Activated gamma-delta T cell treated with Interleukin-2 at 50 U/mL for 16 hours (primary cell): ENCODE data around the gene ARID4A.
"Not testable (repeated sequence)": the region's sequence is repeated elsewhere in the genome, so short reads cannot be mapped to it uniquely, and the experiment has no call there.

Experiments used
- DNase-seq: peaks from one replicate; pipeline ENCODE4 v3.0.0-alpha.2; 2020

Gene ARID4A

DNA sequence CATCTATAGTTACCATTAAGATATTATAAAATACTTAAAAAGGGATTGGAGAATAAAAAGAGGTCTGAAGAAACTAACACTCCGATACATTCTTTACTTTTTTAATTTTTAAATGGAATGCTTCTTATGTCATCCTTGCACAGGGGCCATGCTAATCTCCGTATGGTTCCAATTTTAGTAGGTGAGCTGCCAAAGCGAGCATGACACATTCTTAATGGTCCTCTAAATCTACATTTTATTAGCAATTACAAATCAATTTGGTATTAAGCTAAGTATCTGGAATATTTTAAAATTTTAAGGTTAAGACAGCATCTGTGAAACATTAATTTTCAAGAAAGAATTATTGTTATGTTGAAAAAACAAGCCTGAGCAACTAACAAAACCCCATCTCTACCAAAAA, 6.2 kb upstream of the ARID4A start:
- no peak for DNase-seq

DNA sequence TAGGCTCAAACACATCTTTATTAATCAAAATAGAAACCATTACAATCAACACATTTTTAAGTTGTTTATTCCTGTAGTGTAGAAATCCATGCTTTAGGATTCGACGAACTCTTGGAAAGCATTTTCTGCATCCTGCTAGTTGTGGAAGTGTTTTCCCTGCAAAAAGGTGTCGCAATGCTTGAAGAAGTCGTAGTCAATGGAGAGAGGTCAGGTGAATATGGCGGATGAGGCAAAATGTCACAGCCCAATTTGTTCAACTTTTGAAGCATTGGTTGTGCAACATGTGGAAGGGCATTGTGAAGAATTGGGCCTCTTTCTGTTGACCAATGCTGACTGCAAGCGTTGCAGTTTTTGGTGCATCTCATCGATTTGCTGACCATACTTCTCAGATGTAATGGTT, 4.2 kb upstream of the ARID4A start:
- DNase-seq, result no peak

DNA sequence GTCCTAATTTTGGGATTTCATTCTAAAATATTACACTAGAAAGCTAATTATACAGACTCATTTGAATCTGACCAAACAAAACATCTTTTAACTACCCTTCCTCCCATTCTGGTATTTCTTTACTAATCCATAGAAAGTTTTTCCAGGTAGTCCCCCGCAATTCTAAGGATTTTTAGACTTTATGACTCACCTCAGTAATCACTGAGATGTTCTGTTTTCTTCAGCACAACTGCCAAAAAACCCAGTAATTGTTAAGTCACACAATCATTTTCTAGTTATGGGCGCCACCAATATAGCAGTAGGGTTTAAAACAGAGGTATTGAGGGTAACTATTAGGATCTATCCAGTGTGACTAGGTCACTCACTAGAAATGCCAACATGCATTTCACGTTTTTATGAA, 1.6 kb upstream of the ARID4A start:
- no peak for DNase-seq

DNA sequence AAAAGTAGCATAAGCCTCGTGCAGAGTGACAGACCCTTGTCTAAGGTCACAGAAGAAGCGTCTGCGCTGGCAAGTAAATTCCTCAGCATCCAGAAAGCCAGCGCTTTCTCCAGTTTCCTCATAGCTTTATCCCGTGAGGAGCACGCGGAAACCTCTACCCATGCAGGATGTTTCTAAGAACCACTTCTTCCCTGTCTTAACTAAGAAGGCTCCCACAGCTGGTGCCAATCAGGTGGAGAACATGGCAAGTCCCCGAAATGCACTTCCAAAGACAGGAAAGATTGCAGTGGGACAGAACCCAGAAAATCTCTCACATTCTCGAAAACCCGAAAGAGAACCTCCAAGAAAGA, 968 bp upstream of the ARID4A start:
- no peak for DNase-seq

DNA sequence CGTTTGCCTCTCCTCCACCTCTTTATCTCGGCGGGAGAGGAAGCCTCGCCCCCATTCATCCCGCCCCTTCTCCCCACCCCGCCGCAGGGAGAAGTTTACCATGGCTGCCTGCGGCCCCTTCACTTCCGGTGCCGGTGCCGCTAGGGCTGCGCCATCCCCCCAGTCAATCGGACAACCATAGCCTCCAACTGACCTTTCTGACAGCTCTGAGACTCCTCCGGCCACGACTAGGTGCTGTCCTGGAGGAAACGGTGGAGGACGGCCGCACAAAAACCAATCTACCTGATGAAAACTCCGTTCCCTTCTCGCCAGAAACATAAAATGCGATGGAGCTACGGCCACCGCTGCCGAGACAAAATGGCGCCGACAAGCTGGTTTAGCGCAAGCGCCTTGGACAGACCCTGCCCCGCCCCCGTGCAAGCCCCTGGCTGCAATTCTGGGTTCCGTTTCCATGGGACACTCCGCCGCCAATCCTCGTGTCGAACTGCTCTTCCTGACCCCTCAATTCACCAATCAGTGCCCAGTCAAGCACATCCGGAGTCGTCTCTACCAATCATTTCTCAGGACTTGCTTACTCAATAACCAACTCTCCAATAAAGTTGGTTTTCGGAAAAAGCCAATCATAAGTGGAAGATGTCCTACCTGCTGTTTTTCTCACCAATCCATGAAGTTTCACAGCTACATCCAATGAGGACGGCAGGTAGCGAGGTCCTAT, 436 bp upstream of the ARID4A start:
- DNase-seq, result peak; percentile 98

DNA sequence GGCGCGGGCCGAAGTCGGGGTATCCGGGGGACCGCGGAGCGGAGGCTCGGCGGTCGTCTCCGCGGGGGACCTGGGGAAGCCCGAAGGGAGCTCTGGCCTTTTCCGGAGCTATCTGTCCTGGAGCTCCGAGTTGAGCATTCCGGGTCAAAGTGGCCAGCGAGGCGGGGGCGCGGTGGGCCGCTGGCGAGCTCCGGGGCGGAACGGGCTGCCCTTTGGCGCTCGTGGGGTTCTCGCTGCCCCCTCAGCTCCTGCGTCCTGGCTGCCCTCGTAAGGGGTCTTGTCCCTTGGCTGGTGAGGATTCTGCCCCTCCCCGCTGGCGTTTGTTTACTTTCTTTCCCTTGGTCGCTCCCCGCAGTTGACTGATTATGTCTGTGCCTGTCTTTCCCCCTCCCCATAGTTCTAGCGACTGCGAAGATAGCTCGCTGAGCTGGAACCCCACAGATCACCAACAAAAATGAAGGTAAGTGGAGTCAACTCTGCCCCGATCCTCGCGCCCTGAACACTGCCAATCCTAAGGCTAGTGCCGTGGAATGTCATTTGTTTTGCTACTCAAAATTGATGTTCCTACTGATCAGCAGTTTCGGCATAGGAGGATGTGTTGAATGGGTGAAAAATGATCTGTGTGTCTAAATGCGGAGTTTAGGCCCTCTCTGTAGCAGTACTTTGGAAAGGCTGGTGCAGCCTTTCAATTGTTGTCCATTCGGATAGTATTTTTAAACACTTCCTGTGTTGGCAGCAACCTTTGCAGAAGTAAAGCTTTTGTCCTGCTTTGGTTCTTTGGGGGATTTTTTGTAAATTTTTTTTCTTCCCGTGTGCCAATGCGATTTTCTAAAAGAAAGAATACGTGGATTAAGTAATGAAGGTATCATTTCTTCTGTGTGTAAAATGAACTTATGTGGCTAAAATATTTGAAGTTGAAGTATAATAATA, 1.3 kb downstream of the ARID4A start:
- no peak for DNase-seq

DNA sequence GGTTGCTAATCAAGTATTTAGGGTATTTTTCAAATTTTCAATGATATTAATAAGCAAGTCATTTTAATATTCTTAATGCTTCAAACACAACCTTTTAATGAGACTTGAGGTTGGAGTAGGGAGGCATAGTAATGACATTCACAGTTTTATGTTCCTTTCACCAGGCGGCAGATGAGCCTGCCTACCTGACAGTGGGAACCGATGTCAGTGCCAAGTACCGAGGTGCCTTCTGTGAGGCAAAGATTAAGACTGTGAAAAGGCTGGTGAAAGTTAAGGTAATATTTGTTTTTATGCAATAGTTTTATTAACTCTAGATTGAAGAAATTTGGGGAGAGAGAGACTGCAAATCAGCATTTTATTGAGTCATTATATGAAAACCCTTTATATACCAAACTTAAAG, 3.1 kb downstream of the ARID4A start:
- no peak for DNase-seq

DNA sequence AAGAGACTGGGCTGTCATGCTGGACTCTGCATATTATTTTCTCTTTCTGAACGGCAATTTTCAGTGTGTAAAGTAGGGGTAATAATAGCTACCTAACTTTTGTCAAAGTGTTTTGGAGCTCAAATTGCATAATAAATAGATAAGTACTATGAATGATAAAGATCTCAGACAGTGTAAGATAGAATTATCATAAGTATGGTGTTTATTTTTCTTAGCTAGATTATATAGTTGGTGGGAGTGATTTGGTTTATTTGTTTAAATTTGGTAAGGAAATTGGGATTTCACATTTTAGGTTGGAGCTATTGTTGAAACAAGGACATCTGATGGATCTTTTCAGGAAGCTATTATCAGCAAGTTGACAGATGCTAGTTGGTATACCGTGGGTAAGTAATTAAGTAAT, 7.4 kb downstream of the ARID4A start:
- no peak for DNase-seq

DNA sequence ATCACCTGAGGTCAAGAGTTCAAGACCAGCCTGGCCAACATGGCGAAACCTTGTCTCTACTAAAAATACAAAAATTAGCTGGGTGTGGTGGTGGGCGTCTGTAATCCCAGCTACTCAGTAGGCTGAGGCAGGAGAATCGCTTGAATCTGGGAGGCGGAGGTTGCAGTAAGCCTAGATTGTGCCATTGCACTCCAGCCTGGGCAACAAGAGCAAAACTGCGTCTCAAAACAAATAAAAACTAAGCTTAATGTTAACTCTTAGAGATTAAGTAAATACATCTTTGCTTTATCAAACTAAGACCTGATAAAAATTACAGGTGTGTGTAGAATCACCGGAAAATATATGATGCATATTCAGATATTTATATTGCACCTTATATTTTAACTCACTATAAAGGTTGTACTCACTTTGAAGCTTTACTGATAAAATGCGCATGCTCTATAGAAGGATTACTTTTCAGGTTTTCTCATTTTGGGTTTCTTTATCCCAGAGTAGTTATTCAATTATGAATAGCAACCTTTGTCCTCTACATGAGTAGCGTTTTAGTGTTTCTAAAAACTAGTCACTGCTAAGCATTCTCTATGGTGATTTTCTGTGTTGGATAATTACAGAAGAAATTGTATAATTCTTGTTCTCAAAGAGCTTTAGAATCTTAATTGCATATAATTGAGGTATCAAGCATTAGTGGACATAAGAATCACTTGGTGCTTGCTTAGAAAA, 9.4 kb downstream of the ARID4A start:
- no peak for DNase-seq

DNA sequence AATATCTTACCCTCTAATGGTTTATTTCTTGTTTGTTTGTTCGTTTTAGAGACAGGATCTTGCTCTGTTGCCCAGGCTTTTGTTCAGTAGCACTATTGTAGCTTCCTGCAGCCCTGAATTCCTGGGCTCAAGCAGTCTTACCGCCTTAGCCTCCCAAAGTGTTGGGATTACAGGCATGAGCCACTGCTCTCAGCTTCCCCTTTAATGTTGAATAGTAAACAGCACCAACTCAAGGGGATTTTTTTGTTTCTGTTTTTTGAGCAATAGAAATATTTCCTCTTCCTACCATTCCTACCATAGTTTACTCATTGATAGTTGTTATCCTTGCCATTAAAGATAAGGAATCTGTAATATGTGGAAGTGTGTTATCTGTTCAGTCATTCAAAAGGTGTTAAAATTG, 10.7 kb downstream of the ARID4A start:
- no peak for DNase-seq

DNA sequence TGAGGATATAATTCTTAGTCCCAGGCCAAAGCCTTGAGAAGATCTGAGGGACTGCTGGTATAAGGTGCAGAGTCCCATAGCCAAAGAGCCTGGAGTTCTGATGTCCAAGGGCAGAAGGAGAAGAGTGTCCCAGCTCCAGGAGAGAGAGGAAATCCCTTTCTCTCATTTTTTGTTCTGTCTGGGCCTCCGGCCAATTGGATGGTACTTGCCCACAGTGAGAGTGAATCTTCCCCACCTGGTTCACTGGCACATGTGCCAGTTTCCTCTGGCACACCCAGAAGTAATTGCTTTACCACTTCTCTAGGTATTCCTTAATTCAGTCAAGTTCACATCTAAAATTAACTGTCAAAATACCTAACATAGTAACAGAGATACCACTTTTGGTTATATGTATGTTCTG, 15.3 kb downstream of the ARID4A start:
- DNase-seq, result no peak

DNA sequence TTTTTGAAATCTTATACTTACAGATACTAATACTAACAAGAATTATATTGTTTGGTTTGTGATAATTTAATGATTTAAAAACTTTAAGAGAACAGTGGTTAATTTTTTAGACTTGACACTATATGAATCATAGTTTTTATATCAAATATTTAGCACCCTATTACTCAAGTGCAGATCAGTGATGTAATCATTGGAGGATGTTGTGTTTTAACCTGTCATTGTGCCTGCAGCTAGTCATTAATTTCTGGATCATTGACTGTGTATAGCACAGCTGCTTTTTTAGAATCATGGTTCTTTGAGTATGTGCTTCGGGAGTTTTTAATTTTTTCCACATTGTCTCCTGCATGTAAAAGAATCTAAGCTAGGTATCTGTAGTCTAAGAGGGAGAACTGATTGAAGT, 17.3 kb downstream of the ARID4A start:
- no peak for DNase-seq

DNA sequence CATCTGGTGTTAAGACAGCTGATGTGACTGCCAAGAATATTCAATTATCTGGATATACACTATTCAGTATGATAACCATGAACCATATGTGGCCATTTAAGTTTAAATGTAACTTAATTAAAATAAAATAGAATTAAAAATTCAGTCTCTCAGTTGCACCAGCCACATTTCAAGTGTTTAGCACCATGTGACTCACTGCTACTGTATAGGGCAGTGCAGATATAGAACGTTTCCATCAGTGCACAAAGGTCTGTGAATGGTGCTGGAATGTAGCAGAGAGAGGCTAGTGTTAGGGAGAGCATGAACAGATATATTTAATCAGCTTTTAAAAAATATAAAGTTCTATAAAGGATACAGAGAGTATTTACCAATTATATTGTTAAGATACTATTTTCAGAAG, 28.7 kb downstream of the ARID4A start:
- DNase-seq, result no peak

DNA sequence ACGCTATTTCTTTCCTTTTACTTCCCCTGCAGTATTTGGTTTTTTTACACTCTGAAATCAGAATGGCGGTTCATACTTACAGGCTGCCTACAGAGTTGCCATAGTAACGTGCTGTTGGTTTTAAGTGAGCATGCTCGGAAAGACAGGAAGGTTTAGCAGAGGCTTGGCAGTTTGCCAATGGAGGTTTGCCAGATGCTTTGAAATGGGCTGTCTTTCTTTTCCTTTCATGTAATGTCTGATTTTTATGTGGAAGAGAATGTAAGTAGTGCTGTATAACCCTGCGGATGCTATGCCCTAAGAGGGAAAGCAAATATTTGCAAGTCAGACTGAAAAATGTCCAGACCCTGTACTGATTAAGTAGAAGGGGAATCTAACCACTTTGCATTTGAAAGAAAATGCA, 32.8 kb downstream of the ARID4A start:
- DNase-seq, result peak; percentile 90

DNA sequence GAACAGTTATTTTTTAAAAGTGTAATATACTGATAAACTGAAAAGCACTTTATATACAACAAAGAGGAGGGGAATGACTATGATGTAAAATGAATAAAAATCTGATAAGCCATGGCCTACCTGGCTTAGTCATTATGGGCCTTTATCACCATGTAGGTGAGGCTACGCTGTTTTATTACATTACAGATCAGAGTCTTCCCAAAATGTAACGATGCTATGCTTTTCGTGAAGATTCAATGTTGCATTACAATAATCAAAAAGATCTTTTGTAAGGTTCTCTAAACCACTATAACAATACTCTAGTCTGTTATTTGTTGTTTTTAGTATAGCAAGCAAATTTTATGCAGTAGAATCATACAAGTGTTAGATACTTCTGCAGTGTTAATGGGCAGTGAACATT, 34.2 kb downstream of the ARID4A start:
- no peak for DNase-seq

DNA sequence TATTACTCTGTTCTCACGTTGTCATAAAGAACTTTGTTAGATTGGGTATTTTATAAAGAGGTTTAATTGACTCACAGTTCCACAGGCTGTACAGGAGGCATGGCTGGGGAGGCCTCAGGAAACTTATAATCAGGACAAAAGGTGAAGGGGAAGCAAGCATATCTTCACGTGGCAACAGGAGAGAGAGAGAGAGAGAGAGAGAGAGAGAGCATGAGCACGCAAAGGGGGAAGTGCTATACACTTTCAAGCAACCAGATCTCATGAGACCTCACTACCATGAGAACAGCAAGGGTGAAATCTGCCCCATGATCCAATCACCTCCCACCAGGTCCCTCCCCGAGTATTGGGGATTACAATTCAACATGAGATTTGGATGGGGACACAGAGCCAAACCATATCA, 41.3 kb downstream of the ARID4A start:
- not testable (repeated sequence) for DNase-seq

DNA sequence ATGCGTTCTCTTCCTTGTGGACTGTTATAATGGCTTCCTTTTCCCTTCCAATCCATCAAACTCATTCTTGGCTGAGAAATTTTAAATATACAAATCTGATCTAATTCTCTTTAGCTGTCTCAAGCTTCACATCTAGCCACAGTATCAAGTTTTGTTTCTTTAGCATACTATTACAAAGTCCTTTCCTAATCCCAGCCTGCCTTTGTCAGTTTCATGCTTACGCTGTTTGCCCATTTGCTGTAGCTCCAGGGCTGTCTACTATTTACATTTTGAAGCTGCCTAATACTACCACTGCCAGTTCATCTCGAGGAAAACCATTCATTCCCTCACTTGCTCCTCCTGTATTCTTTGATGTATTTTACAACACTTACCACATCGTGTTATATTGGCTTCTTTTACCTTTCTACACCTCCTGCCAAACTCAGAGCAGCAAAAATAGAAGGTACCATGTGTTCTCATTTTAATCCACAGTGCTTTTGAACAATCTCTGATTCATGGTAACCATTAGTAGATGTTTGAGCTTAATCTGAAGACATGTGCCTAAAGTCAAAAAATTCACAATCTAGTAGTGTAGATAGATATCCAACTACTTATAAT, 42.9 kb downstream of the ARID4A start:
- DNase-seq, result no peak

DNA sequence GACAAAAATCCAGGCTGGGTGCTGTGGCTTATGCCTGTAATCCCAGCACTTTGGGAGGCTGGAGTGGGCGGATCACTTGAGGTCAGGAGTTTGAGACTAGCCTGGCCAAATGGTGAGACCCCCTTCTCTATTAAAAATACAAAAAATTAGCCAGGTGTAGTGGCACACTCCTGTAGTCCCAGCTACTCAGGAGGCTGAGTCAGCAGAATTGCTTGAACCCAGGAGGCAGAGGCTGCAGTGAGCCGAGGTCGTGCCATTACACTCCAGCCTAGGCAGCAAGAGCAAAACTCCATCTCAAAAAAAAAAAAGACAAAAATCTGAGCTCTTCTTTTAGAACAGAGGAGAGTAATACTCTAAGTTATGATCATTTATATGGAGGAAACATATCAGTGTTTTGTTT, 45.2 kb downstream of the ARID4A start:
- DNase-seq, result not testable (repeated sequence)

DNA sequence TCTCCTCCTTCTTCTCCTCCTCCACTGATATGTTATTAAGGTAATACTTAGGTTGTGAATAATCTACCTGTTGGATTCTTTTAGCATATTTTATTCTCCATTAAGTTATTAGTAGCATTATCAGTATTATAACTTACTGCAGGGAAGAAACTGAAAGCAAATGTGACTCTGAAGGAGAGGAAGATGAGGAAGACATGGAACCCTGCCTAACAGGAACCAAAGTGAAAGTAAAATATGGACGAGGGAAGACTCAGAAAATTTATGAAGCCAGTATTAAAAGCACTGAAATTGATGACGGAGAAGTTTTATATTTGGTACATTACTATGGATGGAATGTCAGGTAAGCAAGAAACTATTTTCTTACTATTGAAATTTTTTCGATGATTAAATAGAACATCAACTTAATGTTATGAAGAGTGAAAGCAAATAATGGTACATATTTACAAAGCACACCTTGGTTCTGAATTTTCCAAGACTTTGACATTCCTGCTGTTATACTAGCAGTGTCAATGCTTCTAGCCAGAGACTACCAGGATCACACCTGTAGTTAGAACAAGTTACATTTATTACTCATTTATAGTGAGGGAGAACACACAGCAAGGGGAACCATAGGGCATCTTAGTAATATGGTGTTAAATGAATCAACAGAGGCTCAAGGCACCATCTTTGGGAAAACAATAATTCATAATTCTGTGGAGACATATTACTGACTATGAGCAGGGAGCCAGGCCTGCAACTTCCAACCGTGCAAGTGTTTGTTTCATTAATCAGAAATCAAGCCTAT, 55.4 kb downstream of the ARID4A start:
- no peak for DNase-seq

DNA sequence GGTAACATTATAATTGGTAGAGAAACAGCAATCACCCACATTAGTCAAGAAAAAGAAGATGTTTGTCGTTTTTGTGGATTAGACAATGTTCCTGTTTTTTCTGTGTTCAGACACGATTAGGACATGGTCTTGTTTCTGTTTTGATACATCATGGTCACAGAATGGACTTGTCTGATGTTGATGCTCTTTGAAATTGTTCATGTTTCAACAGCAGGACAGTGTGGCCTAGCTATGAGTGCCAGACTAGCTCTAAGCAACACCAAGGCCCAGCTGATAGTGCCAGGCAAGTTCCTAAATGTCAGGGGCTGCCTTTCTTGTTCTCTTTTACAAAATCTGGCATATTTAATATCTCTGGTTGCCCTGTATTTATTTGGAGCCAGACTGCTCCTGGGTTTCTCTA, 56.5 kb downstream of the ARID4A start:
- no peak for DNase-seq

DNA sequence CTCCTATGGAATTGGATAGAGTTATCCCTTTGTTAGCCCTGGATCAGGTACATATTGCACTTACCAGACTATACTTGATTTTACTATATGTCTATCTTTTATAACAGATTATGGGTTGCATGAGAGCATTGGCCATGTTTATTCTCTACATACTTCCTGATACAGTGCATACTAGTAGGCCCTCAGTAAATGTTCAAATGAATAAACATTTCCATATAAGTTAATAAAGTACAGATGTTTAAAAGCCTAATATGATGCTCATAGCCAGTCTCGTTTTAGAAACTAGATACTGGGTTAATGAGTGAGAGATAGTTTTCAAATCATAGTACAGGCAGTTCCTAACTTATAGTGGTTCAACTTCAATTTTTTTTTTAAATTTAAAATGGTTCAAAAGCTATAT, 57.9 kb downstream of the ARID4A start:
- no peak for DNase-seq

DNA sequence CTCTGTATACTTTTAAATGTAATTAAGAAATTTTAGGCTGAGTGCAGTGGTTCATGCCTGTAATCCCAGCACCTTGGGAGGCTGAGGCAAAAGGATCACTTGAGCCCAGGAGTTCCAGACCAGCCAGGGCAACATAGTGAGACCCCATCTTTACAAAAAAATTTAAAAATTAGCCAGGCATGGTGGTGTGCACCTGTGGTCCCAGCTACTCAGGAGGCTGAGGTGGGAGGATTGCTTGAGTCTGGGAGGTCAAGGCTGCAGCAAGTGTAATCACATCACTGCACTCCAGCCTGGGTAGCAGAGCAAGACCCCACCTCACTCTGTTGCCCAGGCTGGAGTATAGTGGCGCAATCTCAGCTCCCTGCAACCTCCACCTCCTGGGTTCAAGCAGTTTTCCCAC, 63.9 kb downstream of the ARID4A start:
- DNase-seq, result not testable (repeated sequence)
